ENCODE data around the gene MOB1A. TPM values are rescaled to one million over a fixed set of nuclear protein-coding genes. Genes with fewer than 3 reads are reported as not detected.
"Not testable (repeated sequence)": the region's sequence is repeated elsewhere in the genome, so short reads cannot be mapped to it uniquely, and the experiment has no call there.

The MOB1A gene
- total RNA-seq, 1 donor from 2014 or later, result 56.8 TPM

- no peak overlapping the region for H3K4me3 ChIP-seq
- H3K4me1 ChIP-seq, result no peaks in the 10 kb centered on the region
- H3K27ac ChIP-seq, result no peak overlapping the region
- peaks cover 2 to 11% of the 10 kb centered on the region in 2 donors for H3K36me3 ChIP-seq
- H3K9me3 ChIP-seq, result no peaks in the 10 kb centered on the region
- no peak for TF ChIP-seq CTCF (IDR thresholded peaks at IDR 0.05)
- DNase-seq (ENCODE audit: low spot score in 2 of 2), result no peak
- intact Hi-C loops (cut with DNase I), result no loop called here
- H3K27me3 ChIP-seq, result no peaks in the 10 kb centered on the region
Measured at GRCh38 chr2:74138600-74139323, 39.9 kb downstream of the MOB1A start.

DNA sequence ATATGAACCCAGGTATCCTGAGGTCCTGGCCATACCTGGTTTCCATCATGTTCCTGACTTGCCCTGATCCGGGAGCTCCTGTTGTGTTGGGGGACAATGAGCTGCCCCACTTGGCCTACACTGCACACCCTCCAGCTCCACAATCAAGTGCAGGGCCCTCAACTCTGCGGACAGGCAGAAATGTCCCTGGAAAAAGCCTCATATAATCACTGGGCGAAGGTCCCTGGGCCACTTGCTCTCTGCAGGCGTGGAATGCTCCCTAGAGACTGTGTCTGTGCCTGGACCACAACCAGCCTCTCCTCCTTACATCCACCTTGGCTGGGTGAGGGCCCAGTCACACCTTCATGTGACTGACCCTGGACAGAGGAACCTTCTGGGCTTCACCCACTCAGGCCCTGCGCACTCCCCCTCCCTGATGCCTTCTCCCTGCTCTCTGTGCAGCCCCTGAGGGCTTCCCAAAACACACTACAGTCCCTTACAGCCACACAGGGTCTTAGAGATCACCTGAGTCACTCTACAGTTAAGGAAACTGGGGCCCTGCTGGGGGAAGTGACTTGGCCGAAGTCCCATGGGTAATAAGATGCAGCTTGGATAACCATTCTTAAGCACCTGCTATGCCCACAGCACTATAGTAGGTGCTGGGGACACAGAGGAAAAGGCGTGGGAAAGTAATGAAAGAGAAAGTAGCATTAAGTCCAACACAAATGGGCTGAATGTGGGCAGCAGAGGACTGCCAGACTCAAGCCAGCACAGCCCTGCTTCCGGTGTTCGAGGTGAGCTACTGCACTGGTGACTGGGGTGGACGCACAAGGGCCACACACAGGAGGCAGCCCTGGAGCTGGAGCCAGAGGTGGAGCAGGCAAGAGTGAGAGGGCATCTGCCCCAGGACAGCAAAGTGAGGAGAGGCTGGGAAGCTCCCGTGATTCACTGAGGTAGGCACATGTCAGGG is 40.8 kb downstream of the MOB1A start:
- Histone ChIP-seq H3K4me1 (no peaks in the 10 kb centered on the region), H3K36me3 (peaks cover 2 to 16% of the 10 kb centered on the region in 2 donors), H3K27ac (no peak overlapping the region), H3K27me3 (no peaks in the 10 kb centered on the region), H3K9me3 (peaks cover 0 to 4% of the 10 kb centered on the region in 2 donors), H3K4me3 (no peak overlapping the region)
- DNase-seq (ENCODE audit: low spot score in 2 of 2), result no peak
- intact Hi-C loops (cut with DNase I), result no loop called here
- no peak for TF ChIP-seq CTCF (IDR thresholded peaks at IDR 0.05)

- no peak for TF ChIP-seq CTCF (IDR thresholded peaks at IDR 0.05)
- intact Hi-C loops (cut with DNase I), result no loop called here
- Histone ChIP-seq H3K4me1 (no peaks in the 10 kb centered on the region), H3K27me3 (no peaks in the 10 kb centered on the region), H3K4me3 (no peak overlapping the region), H3K9me3 (peaks cover 0 to 4% of the 10 kb centered on the region in 2 donors), H3K36me3 (peaks cover 0 to 16% of the 10 kb centered on the region in 2 donors), H3K27ac (no peak overlapping the region)
- DNase-seq (ENCODE audit: low spot score in 2 of 2), result no peak
Measured at GRCh38 chr2:74131901-74132300, 46.8 kb downstream of the MOB1A start.

- no peaks in the 10 kb centered on the region for H3K4me1 ChIP-seq
- no peaks in the 10 kb centered on the region for H3K27me3 ChIP-seq
- peaks cover 0 to 4% of the 10 kb centered on the region in 2 donors for H3K9me3 ChIP-seq
- TF ChIP-seq CTCF (IDR thresholded peaks at IDR 0.05), result no peak
- no peak overlapping the region for H3K27ac ChIP-seq
- peaks cover 0 to 16% of the 10 kb centered on the region in 2 donors for H3K36me3 ChIP-seq
- DNase-seq (ENCODE audit: low spot score in 2 of 2), result no peak
- no peak overlapping the region for H3K4me3 ChIP-seq
- intact Hi-C loops (cut with DNase I), result no loop called here
Measured at GRCh38 chr2:74130211-74130995, 48.3 kb downstream of the MOB1A start.

GRCh38 chr2:74128206-74128605 is 50.5 kb downstream of the MOB1A start:
- Histone ChIP-seq H3K36me3 (peaks cover 0 to 1% of the 10 kb centered on the region in 2 donors), H3K4me1 (no peaks in the 10 kb centered on the region), H3K27me3 (no peaks in the 10 kb centered on the region), H3K9me3 (peaks cover 0 to 1% of the 10 kb centered on the region in 2 donors), H3K27ac (no peak overlapping the region), H3K4me3 (no peak overlapping the region)
- intact Hi-C loops (cut with DNase I), result no loop called here
- no peak for TF ChIP-seq CTCF (IDR thresholded peaks at IDR 0.05)
- no peak for DNase-seq (ENCODE audit: low spot score in 2 of 2)

DNA sequence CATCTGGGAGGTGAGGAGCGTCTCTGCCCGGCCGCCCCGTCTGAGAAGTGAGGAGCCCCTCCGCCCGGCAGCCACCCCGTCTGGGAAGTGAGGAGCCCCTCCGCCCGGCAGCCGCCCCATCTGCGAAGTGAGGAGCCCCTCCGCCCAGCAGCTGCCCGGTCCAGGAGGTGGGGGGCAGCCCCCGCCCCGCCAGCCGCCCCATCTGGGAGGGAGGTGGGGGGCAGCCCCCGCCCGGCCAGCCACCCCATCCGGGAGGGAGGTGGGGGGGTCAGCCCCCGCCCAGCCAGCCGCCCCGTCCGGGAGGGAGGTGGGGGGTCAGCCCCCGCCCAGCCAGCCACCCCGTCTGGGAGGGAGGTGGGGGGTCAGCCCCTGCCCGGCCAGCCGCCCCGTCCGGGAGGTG is 54.7 kb downstream of the MOB1A start:
- not testable (repeated sequence) for H3K36me3 ChIP-seq; H3K4me3 ChIP-seq; H3K27ac ChIP-seq; H3K9me3 ChIP-seq; H3K4me1 ChIP-seq; H3K27me3 ChIP-seq; DNase-seq (ENCODE audit: low spot score in 2 of 2)
- intact Hi-C loops (cut with DNase I), result loop anchor here (5.0 kb wide), 3 partner anchors 122 to 297 kb away; partner anchors contain the start of genes DGUOK and STAMBP

DNA sequence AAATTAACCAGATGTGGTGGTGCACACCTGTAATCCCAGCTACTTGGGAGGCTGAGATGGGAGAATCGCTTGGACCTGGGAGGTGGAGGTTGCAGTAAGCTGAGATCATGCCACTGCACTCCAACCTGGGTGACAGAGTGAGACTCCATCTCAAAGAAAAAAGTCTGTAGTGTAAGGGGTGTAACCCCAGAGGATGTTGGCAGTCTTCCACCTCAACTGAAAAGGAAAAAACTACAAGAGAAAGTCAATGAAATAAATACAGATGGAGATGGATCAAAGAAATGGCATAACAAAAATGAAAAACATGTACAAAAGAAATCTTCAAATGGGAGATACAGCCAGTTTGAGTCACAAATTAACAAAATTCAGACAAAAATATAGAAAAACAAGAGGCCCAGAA is 56.8 kb downstream of the MOB1A start:
- H3K36me3 ChIP-seq; DNase-seq (ENCODE audit: low spot score in 2 of 2); H3K27me3 ChIP-seq; H3K9me3 ChIP-seq; H3K4me3 ChIP-seq; H3K4me1 ChIP-seq; H3K27ac ChIP-seq: not testable (repeated sequence)
- intact Hi-C loops (cut with DNase I), result loop anchor here (5.0 kb wide), 3 partner anchors 120 to 295 kb away; partner anchors contain the start of genes DGUOK and STAMBP
